T-helper 2 cell treated with Interferon-gamma antibody and Interleukin-4, amounts not matched to agents 5 μg/mL and 100 μg/mL, for 36 hours (primary cell): Measurements from ENCODE around the gene ARAP1.
A peak's percentile ranks its signal among the peaks of the same experiment; 100 is the strongest.

ENCODE experiments used
- DNase-seq: peaks from one replicate; pipeline ENCODE4 v3.0.0; 2021; ENCODE audit warnings: low spot score
- H3K27ac Mint-ChIP-seq: one replicate; pipeline ENCODE4 v1.8.0; 2021; ENCODE audit warnings: mild to moderate bottlenecking, mixed read lengths
- H3K27me3 Mint-ChIP-seq: one replicate; pipeline ENCODE4 v1.8.0; 2021; ENCODE audit warnings: low read depth, mixed read lengths
- H3K36me3 Mint-ChIP-seq: one replicate; pipeline ENCODE4 v1.8.0; 2021; ENCODE audit warnings: low read depth, mixed read lengths
- H3K4me1 Mint-ChIP-seq: one replicate; pipeline ENCODE4 v1.8.0; 2021; ENCODE audit warnings: low read depth, mixed read lengths
- H3K4me3 Mint-ChIP-seq: one replicate; pipeline ENCODE4 v1.8.0; 2022; ENCODE audit warnings: mild to moderate bottlenecking, moderate library complexity, mixed read lengths
- H3K9me3 Mint-ChIP-seq: one replicate; pipeline ENCODE4 v1.8.0; 2021; ENCODE audit warnings: mixed read lengths

Gene ARAP1

GRCh38 chr11:72762641-72763304 is 10.6 kb upstream of the ARAP1 start:
- Mint-ChIP-seq H3K4me1 (peaks cover 11% of the 10 kb centered on the region), H3K27ac (peak overlapping the region; percentile 9), H3K9me3 (no peaks in the 10 kb centered on the region), H3K36me3 (no peaks in the 10 kb centered on the region), H3K27me3 (no peaks in the 10 kb centered on the region), H3K4me3 (no peak overlapping the region)
- peak; percentile 27 for DNase-seq

- Mint-ChIP-seq H3K36me3 (no peaks in the 10 kb centered on the region), H3K4me1 (peaks cover 11% of the 10 kb centered on the region), H3K9me3 (no peaks in the 10 kb centered on the region), H3K27me3 (no peaks in the 10 kb centered on the region), H3K27ac (no peak overlapping the region), H3K4me3 (no peak overlapping the region)
- no peak for DNase-seq
These were observed 8.6 kb upstream of the ARAP1 start for GRCh38 chr11:72760539-72761405.

GRCh38 chr11:72759468-72759985 is 7.3 kb upstream of the ARAP1 start:
- no peak for DNase-seq
- peaks cover 11% of the 10 kb centered on the region for H3K4me1 Mint-ChIP-seq
- H3K27ac Mint-ChIP-seq: no peak overlapping the region

GRCh38 chr11:72758690-72759389 is 6.6 kb upstream of the ARAP1 start:
- no peaks in the 10 kb centered on the region for H3K36me3 Mint-ChIP-seq
- no peak for DNase-seq
- H3K4me3 Mint-ChIP-seq: no peak overlapping the region
- peaks cover 11% of the 10 kb centered on the region for H3K4me1 Mint-ChIP-seq
- no peaks in the 10 kb centered on the region for H3K27me3 Mint-ChIP-seq
- no peaks in the 10 kb centered on the region for H3K9me3 Mint-ChIP-seq
- H3K27ac Mint-ChIP-seq: no peak overlapping the region

More at GRCh38 chr11:72759468-72759985, 7.3 kb upstream of the ARAP1 start:
- H3K9me3 Mint-ChIP-seq: no peaks in the 10 kb centered on the region
- no peak overlapping the region for H3K4me3 Mint-ChIP-seq
- no peaks in the 10 kb centered on the region for H3K36me3 Mint-ChIP-seq
- no peaks in the 10 kb centered on the region for H3K27me3 Mint-ChIP-seq

- Mint-ChIP-seq H3K4me3 (no peak overlapping the region), H3K27ac (no peak overlapping the region), H3K9me3 (no peaks in the 10 kb centered on the region), H3K4me1 (peaks cover 12% of the 10 kb centered on the region), H3K36me3 (no peaks in the 10 kb centered on the region), H3K27me3 (no peaks in the 10 kb centered on the region)
- DNase-seq: no peak
These were observed 6.1 kb upstream of the ARAP1 start for GRCh38 chr11:72758304-72758689.

GRCh38 chr11:72755713-72756285 is 3.6 kb upstream of the ARAP1 start:
- no peaks in the 10 kb centered on the region for H3K27me3 Mint-ChIP-seq
- H3K4me3 Mint-ChIP-seq: no peak overlapping the region
- no peaks in the 10 kb centered on the region for H3K9me3 Mint-ChIP-seq
- no peaks in the 10 kb centered on the region for H3K36me3 Mint-ChIP-seq
- peaks cover 18% of the 10 kb centered on the region for H3K4me1 Mint-ChIP-seq
- DNase-seq: no peak
- H3K27ac Mint-ChIP-seq: no peak overlapping the region

GRCh38 chr11:72754544-72755155 is 2.4 kb upstream of the ARAP1 start:
- H3K27me3 Mint-ChIP-seq: no peaks in the 10 kb centered on the region
- H3K36me3 Mint-ChIP-seq: no peaks in the 10 kb centered on the region
- no peak overlapping the region for H3K4me3 Mint-ChIP-seq
- no peaks in the 10 kb centered on the region for H3K9me3 Mint-ChIP-seq
- peaks cover 26% of the 10 kb centered on the region for H3K4me1 Mint-ChIP-seq
- no peak for DNase-seq
- H3K27ac Mint-ChIP-seq: no peak overlapping the region

GRCh38 chr11:72754149-72754543 is 1.9 kb upstream of the ARAP1 start:
- no peaks in the 10 kb centered on the region for H3K9me3 Mint-ChIP-seq
- H3K4me1 Mint-ChIP-seq: peaks cover 28% of the 10 kb centered on the region
- DNase-seq: no peak
- no peaks in the 10 kb centered on the region for H3K27me3 Mint-ChIP-seq
- no peak overlapping the region for H3K4me3 Mint-ChIP-seq
- H3K27ac Mint-ChIP-seq: no peak overlapping the region
- H3K36me3 Mint-ChIP-seq: no peaks in the 10 kb centered on the region

- H3K4me1 Mint-ChIP-seq: peaks cover 28% of the 10 kb centered on the region
- H3K36me3 Mint-ChIP-seq: no peaks in the 10 kb centered on the region
- no peaks in the 10 kb centered on the region for H3K27me3 Mint-ChIP-seq
- DNase-seq: no peak
- H3K27ac Mint-ChIP-seq: peak overlapping the region; percentile 31
- H3K9me3 Mint-ChIP-seq: no peaks in the 10 kb centered on the region
- peak overlapping the region; percentile 90 for H3K4me3 Mint-ChIP-seq
These were observed 1.3 kb upstream of the ARAP1 start for GRCh38 chr11:72753341-72754148.

- Mint-ChIP-seq H3K9me3 (no peaks in the 10 kb centered on the region), H3K27me3 (no peaks in the 10 kb centered on the region), H3K4me3 (peak overlapping the region; percentile 90), H3K27ac (peak overlapping the region; percentile 74), H3K36me3 (no peaks in the 10 kb centered on the region), H3K4me1 (peaks cover 33% of the 10 kb centered on the region)
- DNase-seq: no peak
These were observed 806 bp downstream of the ARAP1 start for GRCh38 chr11:72751116-72752087.

GRCh38 chr11:72750556-72751115 is 1.6 kb downstream of the ARAP1 start:
- H3K27me3 Mint-ChIP-seq: no peaks in the 10 kb centered on the region
- DNase-seq: no peak
- H3K4me1 Mint-ChIP-seq: peaks cover 33% of the 10 kb centered on the region
- H3K9me3 Mint-ChIP-seq: no peaks in the 10 kb centered on the region
- peak overlapping the region; percentile 69 for H3K27ac Mint-ChIP-seq
- H3K4me3 Mint-ChIP-seq: peak overlapping the region; percentile 90
- H3K36me3 Mint-ChIP-seq: no peaks in the 10 kb centered on the region

GRCh38 chr11:72750086-72750485 is 2.1 kb downstream of the ARAP1 start:
- DNase-seq: no peak

More at GRCh38 chr11:72750086-72750485, 2.1 kb downstream of the ARAP1 start:
- H3K9me3 Mint-ChIP-seq: no peaks in the 10 kb centered on the region
- H3K27me3 Mint-ChIP-seq: no peaks in the 10 kb centered on the region
- H3K27ac Mint-ChIP-seq: no peak overlapping the region
- peaks cover 33% of the 10 kb centered on the region for H3K4me1 Mint-ChIP-seq
- no peaks in the 10 kb centered on the region for H3K36me3 Mint-ChIP-seq
- no peak overlapping the region for H3K4me3 Mint-ChIP-seq
